Osteoblast (primary cell): ENCODE measurements around the gene SLC25A21. TPM values are rescaled to one million over a fixed set of nuclear protein-coding genes. Genes with fewer than 3 reads are reported as not detected.

Experiments used
- DNase-seq: peaks from one replicate; pipeline ENCODE4 v3.0.0; 2011; ENCODE audit warnings: low spot score, mixed read lengths; ENCODE audit not compliant: insufficient read length; ENCODE audit errors: missing footprints
- H2AFZ ChIP-seq: 2 replicates; pipeline ENCODE4 v1.6.0; 2011; ENCODE audit warnings: mild to moderate bottlenecking, low read length
- H3K27ac ChIP-seq: 2 replicates; pipeline ENCODE4 v1.5.1; 2011; ENCODE audit warnings: mild to moderate bottlenecking, low read depth, low read length, moderate library complexity
- H3K27me3 ChIP-seq: 2 replicates; pipeline ENCODE4 v1.6.0; 2012; ENCODE audit warnings: mild to moderate bottlenecking, control low read depth, inconsistent platforms, low read length, moderate library complexity; ENCODE audit not compliant: insufficient read depth
- H3K36me3 ChIP-seq: 2 replicates; pipeline ENCODE4 v1.5.1; 2011; ENCODE audit warnings: mild to moderate bottlenecking, low read length, control low read depth, moderate library complexity; ENCODE audit not compliant: insufficient read depth
- H3K4me1 ChIP-seq: 2 replicates; pipeline ENCODE4 v1.5.1; 2011; ENCODE audit warnings: mild to moderate bottlenecking, low read length, control low read depth, moderate library complexity; ENCODE audit not compliant: insufficient read depth
- H3K4me2 ChIP-seq: 2 replicates; pipeline ENCODE4 v1.6.0; 2011; ENCODE audit warnings: mild to moderate bottlenecking, low read length; ENCODE audit not compliant: insufficient read depth
- H3K4me3 ChIP-seq: fragments of 200-600 bp; sonication (generic); 3 replicates; pipeline ENCODE4 v1.5.1; 2012; ENCODE audit warnings: mild to moderate bottlenecking, low read length, inconsistent platforms; ENCODE audit not compliant: insufficient read depth
- H3K79me2 ChIP-seq: 2 replicates; pipeline ENCODE4 v1.6.0; 2012; ENCODE audit warnings: mild to moderate bottlenecking, low read length, control low read depth, inconsistent platforms; ENCODE audit not compliant: insufficient read depth
- H3K9me3 ChIP-seq: 2 replicates; pipeline ENCODE4 v1.5.1; 2011; ENCODE audit warnings: low read depth, low read length, control low read depth
- H4K20me1 ChIP-seq: 2 replicates; pipeline ENCODE4 v1.6.0; 2012; ENCODE audit warnings: mild to moderate bottlenecking, low read length, control low read depth; ENCODE audit not compliant: insufficient read depth
- total RNA-seq: library from RNA; depleted of rRNA; stranded (reverse); fragments of >200 nt; gene quantifications from 2 replicates; pipeline ENCODE4 v1.2.3, GENCODE V29; 2012
- TF ChIP-seq, protein P1 (sequence below): IDR thresholded peaks from 2 replicates; pipeline ENCODE4 v1.5.1; 2011; ENCODE audit warnings: mild to moderate bottlenecking, low read depth, low read length, moderate library complexity; ENCODE audit errors: extremely low read depth

The SLC25A21 gene
- total RNA-seq, 1 donor: 0.72 TPM

- Histone ChIP-seq H3K27me3 (no peaks in the 10 kb centered on the region), H3K4me2 (no peak overlapping the region), H3K4me1 (no peaks in the 10 kb centered on the region), H3K36me3 (no peaks in the 10 kb centered on the region), H3K9me3 (no peaks in the 10 kb centered on the region), H3K27ac (no peak overlapping the region), H4K20me1 (no peaks in the 10 kb centered on the region), H3K79me2 (no peaks in the 10 kb centered on the region), H2AFZ (no peak overlapping the region), H3K4me3 (no peak overlapping the region)
- DNase-seq: peak; percentile 36
- TF ChIP-seq, protein P1, sequence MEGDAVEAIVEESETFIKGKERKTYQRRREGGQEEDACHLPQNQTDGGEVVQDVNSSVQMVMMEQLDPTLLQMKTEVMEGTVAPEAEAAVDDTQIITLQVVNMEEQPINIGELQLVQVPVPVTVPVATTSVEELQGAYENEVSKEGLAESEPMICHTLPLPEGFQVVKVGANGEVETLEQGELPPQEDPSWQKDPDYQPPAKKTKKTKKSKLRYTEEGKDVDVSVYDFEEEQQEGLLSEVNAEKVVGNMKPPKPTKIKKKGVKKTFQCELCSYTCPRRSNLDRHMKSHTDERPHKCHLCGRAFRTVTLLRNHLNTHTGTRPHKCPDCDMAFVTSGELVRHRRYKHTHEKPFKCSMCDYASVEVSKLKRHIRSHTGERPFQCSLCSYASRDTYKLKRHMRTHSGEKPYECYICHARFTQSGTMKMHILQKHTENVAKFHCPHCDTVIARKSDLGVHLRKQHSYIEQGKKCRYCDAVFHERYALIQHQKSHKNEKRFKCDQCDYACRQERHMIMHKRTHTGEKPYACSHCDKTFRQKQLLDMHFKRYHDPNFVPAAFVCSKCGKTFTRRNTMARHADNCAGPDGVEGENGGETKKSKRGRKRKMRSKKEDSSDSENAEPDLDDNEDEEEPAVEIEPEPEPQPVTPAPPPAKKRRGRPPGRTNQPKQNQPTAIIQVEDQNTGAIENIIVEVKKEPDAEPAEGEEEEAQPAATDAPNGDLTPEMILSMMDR: no peak
Measured at GRCh38 chr14:37083599-37083998, 88.8 kb downstream of the SLC25A21 start.

DNA sequence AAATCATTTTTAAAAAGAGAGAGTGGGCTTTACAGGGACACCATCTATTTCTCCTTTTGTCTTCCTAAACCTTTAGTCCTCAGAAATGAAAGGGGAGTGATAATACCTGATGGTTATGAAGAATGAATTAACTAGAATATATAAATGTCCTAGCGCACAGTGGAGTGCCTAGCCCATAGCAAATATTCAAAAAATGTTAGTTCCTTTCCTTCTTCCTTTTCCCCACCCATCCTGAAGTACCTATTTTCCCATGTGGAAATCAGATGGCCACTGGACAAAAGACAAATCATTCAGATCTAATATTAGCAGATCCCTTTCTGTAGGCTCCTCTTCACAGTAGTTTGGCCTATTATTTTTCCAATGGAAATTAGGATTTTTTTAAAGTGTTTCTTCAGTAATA, 90.0 kb downstream of the SLC25A21 start:
- Histone ChIP-seq H3K4me1 (no peaks in the 10 kb centered on the region), H3K4me2 (no peak overlapping the region), H3K79me2 (no peaks in the 10 kb centered on the region), H4K20me1 (no peaks in the 10 kb centered on the region), H3K27ac (no peak overlapping the region), H3K36me3 (no peaks in the 10 kb centered on the region), H3K27me3 (no peaks in the 10 kb centered on the region), H3K4me3 (no peak overlapping the region), H2AFZ (no peak overlapping the region), H3K9me3 (no peaks in the 10 kb centered on the region)
- TF ChIP-seq, protein P1: no peak
- no peak for DNase-seq

DNA sequence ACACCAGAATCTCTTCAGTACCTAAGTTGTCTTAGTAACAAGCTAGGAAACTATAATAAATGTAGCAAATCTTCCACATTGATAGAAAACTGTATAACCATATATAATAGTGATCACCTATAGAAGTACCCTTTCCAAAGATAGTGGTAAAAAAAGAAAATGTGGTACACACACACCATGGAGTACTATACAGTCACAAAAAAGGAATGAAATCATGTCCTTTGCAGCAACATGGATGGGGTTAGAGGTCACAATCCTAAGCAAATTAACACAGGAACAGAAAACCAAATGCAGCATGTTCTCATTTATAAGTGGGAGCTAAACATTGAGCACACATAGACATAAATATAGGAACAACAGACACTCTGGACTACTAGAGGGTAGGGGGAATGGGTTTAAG, 90.5 kb downstream of the SLC25A21 start:
- TF ChIP-seq, protein P1: no peak
- Histone ChIP-seq H3K79me2 (no peaks in the 10 kb centered on the region), H2AFZ (no peak overlapping the region), H3K27me3 (no peaks in the 10 kb centered on the region), H3K4me2 (no peak overlapping the region), H3K4me1 (no peaks in the 10 kb centered on the region), H3K27ac (no peak overlapping the region), H4K20me1 (no peaks in the 10 kb centered on the region), H3K36me3 (no peaks in the 10 kb centered on the region), H3K9me3 (no peaks in the 10 kb centered on the region), H3K4me3 (no peak overlapping the region)
- DNase-seq: no peak

- Histone ChIP-seq H3K36me3 (no peaks in the 10 kb centered on the region), H3K4me3 (no peak overlapping the region), H3K27me3 (no peaks in the 10 kb centered on the region), H3K9me3 (no peaks in the 10 kb centered on the region), H3K27ac (no peak overlapping the region), H4K20me1 (no peaks in the 10 kb centered on the region), H2AFZ (no peak overlapping the region), H3K4me2 (no peak overlapping the region), H3K79me2 (no peaks in the 10 kb centered on the region), H3K4me1 (no peaks in the 10 kb centered on the region)
- DNase-seq: no peak
- TF ChIP-seq, protein P1: no peak
Measured at GRCh38 chr14:37081218-37081617, 91.2 kb downstream of the SLC25A21 start.
